Activated T-helper 9 cell treated with anti-CD3 and anti-CD28 coated beads, Interleukin-2, amount 50 U/mL, for 16 hours (primary cell): ENCODE results near the gene DKK1.

Source experiments
- DNase-seq: peaks from one replicate; pipeline ENCODE4 v3.0.0-alpha.2; 2020; ENCODE audit warnings: low read depth

The DKK1 gene

GRCh38 chr10:52313933-52314821, at the start of gene DKK1:
Gene DKK1 (plus strand): TSS chr10:52314281. CDS start chr10:52314435, 154 bp downstream.
- no peak for DNase-seq

GRCh38 chr10:52265131-52265926, 48.8 kb upstream of the DKK1 start:
- no peak for DNase-seq

GRCh38 chr10:52266858-52267257, 47.2 kb upstream of the DKK1 start:
- DNase-seq, result no peak

- no peak for DNase-seq
These were observed 45.3 kb upstream of the DKK1 start for GRCh38 chr10:52268790-52269189.

GRCh38 chr10:52269233-52269632, 44.8 kb upstream of the DKK1 start:
- DNase-seq, result no peak

- no peak for DNase-seq
These were observed 37.9 kb upstream of the DKK1 start for GRCh38 chr10:52276163-52276562.

- no peak for DNase-seq
These were observed 37.1 kb upstream of the DKK1 start for GRCh38 chr10:52276986-52277385.

GRCh38 chr10:52279546-52279945, 34.5 kb upstream of the DKK1 start:
- DNase-seq, result no peak

- no peak for DNase-seq
These were observed 34.0 kb upstream of the DKK1 start for GRCh38 chr10:52280051-52280450.

- no peak for DNase-seq
These were observed 30.9 kb upstream of the DKK1 start for GRCh38 chr10:52283174-52283573.

- no peak for DNase-seq
These were observed 29.6 kb upstream of the DKK1 start for GRCh38 chr10:52284416-52285013.

- DNase-seq, result no peak
These were observed 26.2 kb upstream of the DKK1 start for GRCh38 chr10:52287866-52288265.

GRCh38 chr10:52297747-52298146, 16.3 kb upstream of the DKK1 start:
- no peak for DNase-seq

GRCh38 chr10:52300599-52301277, 13.3 kb upstream of the DKK1 start:
- no peak for DNase-seq

- no peak for DNase-seq
These were observed 5.6 kb upstream of the DKK1 start for GRCh38 chr10:52308251-52309031.

GRCh38 chr10:52312942-52313255, 1.2 kb upstream of the DKK1 start:
- DNase-seq, result no peak

GRCh38 chr10:52313256-52313932, 687 bp upstream of the DKK1 start:
- DNase-seq, result no peak

- no peak for DNase-seq
These were observed 906 bp downstream of the DKK1 start for GRCh38 chr10:52314822-52315552.

GRCh38 chr10:52316001-52316400, 1.9 kb downstream of the DKK1 start:
- DNase-seq, result no peak

GRCh38 chr10:52316500-52316899, 2.4 kb downstream of the DKK1 start:
- DNase-seq, result no peak
